Ishikawa (cell line): Measurements from ENCODE around the gene OPCML.

Experiments
- CEBPB ChIP-seq: IDR thresholded peaks from 2 replicates; pipeline ENCODE4 v1.6.1; 2012
- CREB1 ChIP-seq: IDR thresholded peaks from 2 replicates; pipeline ENCODE4 v1.6.1; 2012; ENCODE audit warnings: low read depth
- EGR1 ChIP-seq: IDR thresholded peaks from 2 replicates; pipeline ENCODE4 v1.6.1; 2012
- EP300 ChIP-seq: IDR thresholded peaks from 2 replicates; pipeline ENCODE4 v1.6.1; 2012; ENCODE audit warnings: borderline replicate concordance
- FOXM1 ChIP-seq: IDR thresholded peaks from 2 replicates; pipeline ENCODE4 v1.6.1; 2012; ENCODE audit warnings: low read depth, borderline replicate concordance
- NFIC ChIP-seq: IDR thresholded peaks from 2 replicates; pipeline ENCODE4 v1.6.1; 2012
- RAD21 ChIP-seq: IDR thresholded peaks from 2 replicates; pipeline ENCODE4 v1.6.1; 2012; ENCODE audit warnings: low read depth
- TAF1 ChIP-seq: IDR thresholded peaks from 2 replicates; pipeline ENCODE4 v1.6.1; 2012; ENCODE audit warnings: low read depth, mild to moderate bottlenecking
- TEAD4 ChIP-seq: IDR thresholded peaks from 2 replicates; pipeline ENCODE4 v1.6.1; 2012
- YY1 ChIP-seq: IDR thresholded peaks from 2 replicates; pipeline ENCODE4 v1.6.1; 2012; ENCODE audit warnings: low read depth
- ZBTB7A ChIP-seq: IDR thresholded peaks from 2 replicates; pipeline ENCODE4 v1.6.1; 2012; ENCODE audit warnings: low read depth
- TF ChIP-seq, protein P1 (sequence below): IDR thresholded peaks from 2 replicates; pipeline ENCODE4 v1.6.1; 2012; ENCODE audit warnings: low read depth, mild to moderate bottlenecking
- TF ChIP-seq, protein P2 (sequence below): IDR thresholded peaks from 2 replicates; pipeline ENCODE4 v1.6.1; 2012

GRCh38 chr11:132466983-132467382 is 1065.3 kb downstream of the OPCML start:
- TF ChIP-seq FOXM1 (no peak), EP300 (no peak), YY1 (no peak), ZBTB7A (no peak), EGR1 (no peak), NFIC (no peak), CREB1 (no peak), CEBPB (no peak), TAF1 (no peak), TEAD4 (no peak), RAD21 (no peak)
- TF ChIP-seq, protein P1, sequence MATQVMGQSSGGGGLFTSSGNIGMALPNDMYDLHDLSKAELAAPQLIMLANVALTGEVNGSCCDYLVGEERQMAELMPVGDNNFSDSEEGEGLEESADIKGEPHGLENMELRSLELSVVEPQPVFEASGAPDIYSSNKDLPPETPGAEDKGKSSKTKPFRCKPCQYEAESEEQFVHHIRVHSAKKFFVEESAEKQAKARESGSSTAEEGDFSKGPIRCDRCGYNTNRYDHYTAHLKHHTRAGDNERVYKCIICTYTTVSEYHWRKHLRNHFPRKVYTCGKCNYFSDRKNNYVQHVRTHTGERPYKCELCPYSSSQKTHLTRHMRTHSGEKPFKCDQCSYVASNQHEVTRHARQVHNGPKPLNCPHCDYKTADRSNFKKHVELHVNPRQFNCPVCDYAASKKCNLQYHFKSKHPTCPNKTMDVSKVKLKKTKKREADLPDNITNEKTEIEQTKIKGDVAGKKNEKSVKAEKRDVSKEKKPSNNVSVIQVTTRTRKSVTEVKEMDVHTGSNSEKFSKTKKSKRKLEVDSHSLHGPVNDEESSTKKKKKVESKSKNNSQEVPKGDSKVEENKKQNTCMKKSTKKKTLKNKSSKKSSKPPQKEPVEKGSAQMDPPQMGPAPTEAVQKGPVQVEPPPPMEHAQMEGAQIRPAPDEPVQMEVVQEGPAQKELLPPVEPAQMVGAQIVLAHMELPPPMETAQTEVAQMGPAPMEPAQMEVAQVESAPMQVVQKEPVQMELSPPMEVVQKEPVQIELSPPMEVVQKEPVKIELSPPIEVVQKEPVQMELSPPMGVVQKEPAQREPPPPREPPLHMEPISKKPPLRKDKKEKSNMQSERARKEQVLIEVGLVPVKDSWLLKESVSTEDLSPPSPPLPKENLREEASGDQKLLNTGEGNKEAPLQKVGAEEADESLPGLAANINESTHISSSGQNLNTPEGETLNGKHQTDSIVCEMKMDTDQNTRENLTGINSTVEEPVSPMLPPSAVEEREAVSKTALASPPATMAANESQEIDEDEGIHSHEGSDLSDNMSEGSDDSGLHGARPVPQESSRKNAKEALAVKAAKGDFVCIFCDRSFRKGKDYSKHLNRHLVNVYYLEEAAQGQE, result no peak
- TF ChIP-seq, protein P2, sequence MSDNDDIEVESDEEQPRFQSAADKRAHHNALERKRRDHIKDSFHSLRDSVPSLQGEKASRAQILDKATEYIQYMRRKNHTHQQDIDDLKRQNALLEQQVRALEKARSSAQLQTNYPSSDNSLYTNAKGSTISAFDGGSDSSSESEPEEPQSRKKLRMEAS, result no peak
